GM12891 (cell line): ENCODE data around the gene ADCY1.

Source experiments
- POLR2A ChIP-seq: IDR thresholded peaks from 2 replicates; pipeline ENCODE4 v1.6.1; 2011; ENCODE audit warnings: low read depth, low read length, control low read depth
- POLR2AphosphoS5 ChIP-seq: IDR thresholded peaks from 2 replicates; pipeline ENCODE4 v1.6.1; 2011; ENCODE audit warnings: low read depth, low read length, control low read depth
- SPI1 ChIP-seq: IDR thresholded peaks from 2 replicates; pipeline ENCODE4 v1.6.1; 2011; ENCODE audit warnings: low read depth, low read length, control low read depth
- TAF1 ChIP-seq: IDR thresholded peaks from 2 replicates; pipeline ENCODE4 v1.6.1; 2011; ENCODE audit warnings: low read depth, low read length, control low read depth

GRCh38 chr7:45682358-45682735, 108.2 kb downstream of the ADCY1 start:
- TF ChIP-seq POLR2A, result no peak
- TF ChIP-seq POLR2AphosphoS5, result no peak
- no peak for TF ChIP-seq TAF1
- no peak for TF ChIP-seq SPI1
